ENCODE measurements around the gene TYRO3.

The TYRO3 gene

GRCh38 chr15:41513506-41514227 lies 45.3 kb upstream of the TYRO3 start, which contains the start of gene LTK:
TSS of gene LTK (minus strand) at chr15:41513827. CDS start at chr15:41513709, 118 bp downstream.
- DNase-seq (ENCODE audit: low spot score): peak; percentile 53

GRCh38 chr15:41517895-41518449 lies 41.0 kb upstream of the TYRO3 start:
- DNase-seq (ENCODE audit: low spot score): no peak
- TF ChIP-seq CTCF (IDR thresholded peaks at IDR 0.05; ENCODE audit: extremely low read depth, missing control alignments): no peak

More at GRCh38 chr15:41513506-41514227, 45.3 kb upstream of the TYRO3 start, which contains the start of gene LTK:
- TF ChIP-seq CTCF (IDR thresholded peaks at IDR 0.05; ENCODE audit: extremely low read depth, missing control alignments): no peak

- no peak for TF ChIP-seq CTCF (IDR thresholded peaks at IDR 0.05; ENCODE audit: extremely low read depth, missing control alignments)
- DNase-seq (ENCODE audit: low spot score): no peak
Measured at GRCh38 chr15:41520636-41521035, 38.4 kb upstream of the TYRO3 start.

- no peak for DNase-seq (ENCODE audit: low spot score)
- no peak for TF ChIP-seq CTCF (IDR thresholded peaks at IDR 0.05; ENCODE audit: extremely low read depth, missing control alignments)
Measured at GRCh38 chr15:41521614-41522013, 37.4 kb upstream of the TYRO3 start.

GRCh38 chr15:41523097-41523496 lies 35.9 kb upstream of the TYRO3 start:
- TF ChIP-seq CTCF (IDR thresholded peaks at IDR 0.05; ENCODE audit: extremely low read depth, missing control alignments): no peak
- no peak for DNase-seq (ENCODE audit: low spot score)

- no peak for DNase-seq (ENCODE audit: low spot score)
- TF ChIP-seq CTCF (IDR thresholded peaks at IDR 0.05; ENCODE audit: extremely low read depth, missing control alignments): no peak
Measured at GRCh38 chr15:41530363-41530956, 28.6 kb upstream of the TYRO3 start.

GRCh38 chr15:41535544-41535943 lies 23.5 kb upstream of the TYRO3 start:
- no peak for DNase-seq (ENCODE audit: low spot score)

More at GRCh38 chr15:41535544-41535943, 23.5 kb upstream of the TYRO3 start:
- no peak for TF ChIP-seq CTCF (IDR thresholded peaks at IDR 0.05; ENCODE audit: extremely low read depth, missing control alignments)

All from GM20000 (cell line).